ENCODE results near the gene SEMA3D. TPM values are rescaled to one million over a fixed set of nuclear protein-coding genes. Genes with fewer than 3 reads are reported as not detected.

Gene SEMA3D
- total and polyA plus RNA-seq, 9 of the 15 experiments (the other 6 are each of a cell fraction or from before 2014, with no cell fraction given): 0.01 to 0.10 (median 0.04) TPM; not detected in 1

- BruUV-seq (replicated peaks): no TSS peak
Measured at GRCh38 chr7:85062651-85063050, 124.2 kb downstream of the SEMA3D start.

DNA sequence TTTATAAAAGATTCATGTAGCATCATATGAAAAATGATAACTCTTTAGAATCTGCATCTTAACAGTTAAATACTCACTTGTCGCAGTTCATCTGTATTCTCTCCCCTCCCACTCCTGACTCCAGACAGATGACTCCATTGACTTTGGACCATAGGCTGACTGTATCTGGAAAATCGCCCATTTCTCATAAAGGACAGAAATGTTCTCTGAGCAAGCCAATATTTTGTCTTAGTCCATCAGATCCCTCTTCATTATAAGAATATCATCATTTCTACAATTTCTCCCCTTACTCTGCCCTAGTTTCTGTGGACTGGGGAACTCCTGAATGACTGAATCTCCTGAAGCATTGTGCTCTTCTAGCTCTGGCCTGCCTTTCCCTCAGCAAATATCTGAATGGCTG is 125.4 kb downstream of the SEMA3D start:
- Histone ChIP-seq H4K20me1 (replicated peaks; ENCODE audit: control insufficient read depth, insufficient read depth, low read length) (no peaks in the 10 kb centered on the region), H3K79me2 (ENCODE audit: control insufficient read depth, insufficient read depth, low read length) (no peaks in the 10 kb centered on the region), H3K27ac (ENCODE audit: extremely low read depth, low read depth, low read length) (no peak overlapping the region), H3K27me3 (ENCODE audit: control insufficient read depth in 2 of 2, insufficient read depth in 2 of 2, low read length in 2 of 2) (no peaks in the 10 kb centered on the region), H3K4me1 (replicated peaks in 1 of 2; ENCODE audit: control insufficient read depth in 2 of 2, insufficient read depth in 2 of 2, low read length in 2 of 2) (no peaks in the 10 kb centered on the region), H3K4me2 (ENCODE audit: insufficient read depth, low read length) (no peak overlapping the region), H2AFZ (ENCODE audit: low read depth, low read length) (no peak overlapping the region), H3K9ac (ENCODE audit: insufficient read depth in 1 of 2, low read depth in 2 of 2, low read length in 2 of 2) (no peak overlapping the region), H3K9me3 (replicated peaks; ENCODE audit: control insufficient read depth, insufficient read depth, low read depth, low read length) (no peaks in the 10 kb centered on the region), H3K36me3 (ENCODE audit: control insufficient read depth, insufficient read depth, low read length) (no peaks in the 10 kb centered on the region), H3K4me3 (no peak overlapping the region), H3K9me1 (ENCODE audit: control insufficient read depth, insufficient read depth, low read length) (no peaks in the 10 kb centered on the region)
- DNase-seq (ENCODE audit: extremely low read depth in 1 of 4, low spot score in 3 of 4): no peak
- WGBS (ENCODE audit: insufficient coverage, low coverage, missing lambda C conversion rate): 0% methylated on average over 2 of the region's 2 CpGs
- no peak for FAIRE-seq
- no TSS peak for BruUV-seq (replicated peaks)
- CTCF ChIA-PET (ENCODE audit: low intra/inter-chr PET ratio): no interaction called here
- in situ Hi-C loops (cut with MboI): no loop called here
- POLR2A ChIA-PET: no interaction called here
- ATAC-seq: no peak
- intact Hi-C loops (cut with micrococcal nuclease): no loop called here
- TF ChIP-seq KLF13 (tag; IDR thresholded peaks at IDR 0.05; ENCODE audit: borderline replicate concordance, low read depth): no peak
- TF ChIP-seq TFAM (CRISPR knock-in tag; conservative IDR thresholded peaks at IDR 0.05): no peak
- TF ChIP-seq KLF6 (CRISPR knock-in tag; IDR thresholded peaks at IDR 0.05; ENCODE audit: borderline replicate concordance): no peak
- TF ChIP-seq TAF1 (IDR thresholded peaks at IDR 0.05; ENCODE audit: control insufficient read depth, extremely low read depth, insufficient read depth, low read length, severe bottlenecking): no peak

More at GRCh38 chr7:85062651-85063050, 124.2 kb downstream of the SEMA3D start:
- Histone ChIP-seq H3K36me3 (ENCODE audit: control insufficient read depth, insufficient read depth, low read length) (no peaks in the 10 kb centered on the region), H4K20me1 (replicated peaks; ENCODE audit: control insufficient read depth, insufficient read depth, low read length) (no peaks in the 10 kb centered on the region), H3K9me3 (replicated peaks; ENCODE audit: control insufficient read depth, insufficient read depth, low read depth, low read length) (no peaks in the 10 kb centered on the region), H3K4me3 (no peak overlapping the region), H3K27ac (ENCODE audit: extremely low read depth, low read depth, low read length) (no peak overlapping the region), H3K4me2 (ENCODE audit: insufficient read depth, low read length) (no peak overlapping the region), H3K79me2 (ENCODE audit: control insufficient read depth, insufficient read depth, low read length) (no peaks in the 10 kb centered on the region), H3K4me1 (replicated peaks in 1 of 2; ENCODE audit: control insufficient read depth in 2 of 2, insufficient read depth in 2 of 2, low read length in 2 of 2) (no peaks in the 10 kb centered on the region), H3K27me3 (ENCODE audit: control insufficient read depth in 2 of 2, insufficient read depth in 2 of 2, low read length in 2 of 2) (no peaks in the 10 kb centered on the region), H3K9me1 (ENCODE audit: control insufficient read depth, insufficient read depth, low read length) (no peaks in the 10 kb centered on the region), H3K9ac (ENCODE audit: insufficient read depth in 1 of 2, low read depth in 2 of 2, low read length in 2 of 2) (no peak overlapping the region), H2AFZ (ENCODE audit: low read depth, low read length) (no peak overlapping the region)
- WGBS (ENCODE audit: insufficient coverage, low coverage, missing lambda C conversion rate): 0% methylated on average over 1 of the region's 1 CpG
- TF ChIP-seq E2F3 (CRISPR knock-in tag; IDR thresholded peaks at IDR 0.05) (no peak), FOXJ3 (CRISPR knock-in tag; IDR thresholded peaks at IDR 0.05) (no peak), ZNF507 (tag; conservative IDR thresholded peaks at IDR 0.05) (no peak), MAFK (IDR thresholded peaks at IDR 0.05; ENCODE audit: low read length) (no peak)
- CTCF ChIA-PET (ENCODE audit: low intra/inter-chr PET ratio): no interaction called here
- DNase-seq (ENCODE audit: extremely low read depth in 1 of 4, low spot score in 3 of 4) (no peak), FAIRE-seq (no peak), ATAC-seq (no peak)
- POLR2A ChIA-PET: no interaction called here
- intact Hi-C loops (cut with micrococcal nuclease) (no loop called here), in situ Hi-C loops (cut with MboI) (no loop called here)

All from K562 (cell line).